ENCODE results near the gene ZNF536.

DNA sequence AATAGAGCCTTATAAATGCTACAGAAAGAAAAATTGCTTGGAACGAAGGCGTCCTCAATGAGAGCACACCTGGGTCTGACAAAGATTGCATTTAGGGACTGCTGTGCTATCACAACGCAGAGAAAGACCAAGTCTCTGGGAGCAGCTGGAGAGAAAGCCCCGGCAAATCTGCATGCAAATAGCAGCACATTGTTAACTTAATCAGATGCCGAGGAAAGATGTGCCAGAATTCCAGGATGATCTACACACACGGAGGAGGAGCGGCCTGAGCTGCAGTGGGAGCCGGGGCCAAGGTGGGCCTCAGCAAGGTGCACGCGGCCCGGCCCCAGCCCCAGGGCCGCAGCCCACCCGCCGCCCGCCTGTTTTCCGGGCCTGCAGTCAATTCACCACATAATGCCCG is 1.4 kb downstream of the ZNF536 start:
- TF ChIP-seq, protein P1, sequence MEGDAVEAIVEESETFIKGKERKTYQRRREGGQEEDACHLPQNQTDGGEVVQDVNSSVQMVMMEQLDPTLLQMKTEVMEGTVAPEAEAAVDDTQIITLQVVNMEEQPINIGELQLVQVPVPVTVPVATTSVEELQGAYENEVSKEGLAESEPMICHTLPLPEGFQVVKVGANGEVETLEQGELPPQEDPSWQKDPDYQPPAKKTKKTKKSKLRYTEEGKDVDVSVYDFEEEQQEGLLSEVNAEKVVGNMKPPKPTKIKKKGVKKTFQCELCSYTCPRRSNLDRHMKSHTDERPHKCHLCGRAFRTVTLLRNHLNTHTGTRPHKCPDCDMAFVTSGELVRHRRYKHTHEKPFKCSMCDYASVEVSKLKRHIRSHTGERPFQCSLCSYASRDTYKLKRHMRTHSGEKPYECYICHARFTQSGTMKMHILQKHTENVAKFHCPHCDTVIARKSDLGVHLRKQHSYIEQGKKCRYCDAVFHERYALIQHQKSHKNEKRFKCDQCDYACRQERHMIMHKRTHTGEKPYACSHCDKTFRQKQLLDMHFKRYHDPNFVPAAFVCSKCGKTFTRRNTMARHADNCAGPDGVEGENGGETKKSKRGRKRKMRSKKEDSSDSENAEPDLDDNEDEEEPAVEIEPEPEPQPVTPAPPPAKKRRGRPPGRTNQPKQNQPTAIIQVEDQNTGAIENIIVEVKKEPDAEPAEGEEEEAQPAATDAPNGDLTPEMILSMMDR (conservative IDR thresholded peaks at IDR 0.05), result no peak
- TF ChIP-seq EZH2 (IDR thresholded peaks at IDR 0.05; ENCODE audit: low read depth), result no peak
